ENCODE measurements around the gene SP3. TPM values are rescaled to one million over a fixed set of nuclear protein-coding genes. Genes with fewer than 3 reads are reported as not detected.

Gene SP3
- total RNA-seq, 1 donor from 2014 or later: 73.6 TPM

GRCh38 chr2:173968551-173968950 lies 3.4 kb upstream of the SP3 start:
- DNase-seq (ENCODE audit: low read depth): no peak

GRCh38 chr2:173966274-173967098 lies 1.3 kb upstream of the SP3 start:
- no peak for DNase-seq (ENCODE audit: low read depth)

DNA sequence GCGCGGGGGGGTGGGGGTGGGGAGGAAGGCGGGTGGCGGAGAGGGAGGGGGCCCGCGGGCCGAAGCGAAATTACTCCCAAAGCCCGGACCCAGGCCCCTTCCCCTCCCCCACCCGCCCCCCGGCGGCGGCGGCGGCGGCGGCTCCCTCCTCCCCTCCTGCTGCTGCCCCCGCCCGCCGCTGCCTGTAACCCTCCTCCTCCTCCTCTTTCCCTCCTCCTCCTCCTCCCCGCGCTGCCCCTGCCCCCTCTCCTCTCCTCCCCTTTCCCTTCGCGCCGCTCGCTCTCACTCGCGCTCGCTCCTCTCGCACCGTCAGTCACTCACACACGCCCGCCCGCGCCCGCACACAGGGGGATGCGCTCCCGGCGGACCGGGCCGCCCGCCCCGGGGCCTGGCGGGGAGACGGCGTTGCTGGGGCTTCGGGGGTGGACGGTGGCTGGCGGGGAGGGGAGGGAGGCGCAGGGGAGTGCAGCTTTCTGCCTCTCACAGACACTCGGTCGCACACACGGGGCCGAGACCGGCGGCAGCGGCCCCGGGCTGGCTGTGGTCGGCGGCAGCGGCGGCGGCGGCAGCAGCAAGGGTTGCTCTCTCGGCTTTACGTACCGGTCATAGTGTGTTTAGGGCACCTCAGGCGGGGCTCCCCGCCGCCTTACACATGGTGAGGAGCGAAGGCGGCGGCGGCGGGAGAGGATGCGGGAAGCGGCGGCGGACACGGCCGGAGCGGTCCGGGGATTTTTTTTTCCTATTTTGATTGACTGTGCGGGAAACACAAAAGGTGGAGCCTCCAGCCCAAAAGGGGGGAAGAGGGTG lies 405 bp downstream of the SP3 start:
- DNase-seq (ENCODE audit: low read depth): peak; percentile 84

- DNase-seq (ENCODE audit: low read depth): peak; percentile 86
Observed at GRCh38 chr2:173963817-173964564, 1.2 kb downstream of the SP3 start.

GRCh38 chr2:173963323-173963816 lies 1.8 kb downstream of the SP3 start:
- DNase-seq (ENCODE audit: low read depth): peak; percentile 76

GRCh38 chr2:173962583-173963110 lies 2.5 kb downstream of the SP3 start:
- DNase-seq (ENCODE audit: low read depth): no peak

- no peak for DNase-seq (ENCODE audit: low read depth)
Observed at GRCh38 chr2:173962031-173962430, 3.1 kb downstream of the SP3 start.

- DNase-seq (ENCODE audit: low read depth): no peak
Observed at GRCh38 chr2:173961346-173961705, 3.8 kb downstream of the SP3 start.

- DNase-seq (ENCODE audit: low read depth): no peak
Observed at GRCh38 chr2:173959909-173960308, 5.3 kb downstream of the SP3 start.

DNA sequence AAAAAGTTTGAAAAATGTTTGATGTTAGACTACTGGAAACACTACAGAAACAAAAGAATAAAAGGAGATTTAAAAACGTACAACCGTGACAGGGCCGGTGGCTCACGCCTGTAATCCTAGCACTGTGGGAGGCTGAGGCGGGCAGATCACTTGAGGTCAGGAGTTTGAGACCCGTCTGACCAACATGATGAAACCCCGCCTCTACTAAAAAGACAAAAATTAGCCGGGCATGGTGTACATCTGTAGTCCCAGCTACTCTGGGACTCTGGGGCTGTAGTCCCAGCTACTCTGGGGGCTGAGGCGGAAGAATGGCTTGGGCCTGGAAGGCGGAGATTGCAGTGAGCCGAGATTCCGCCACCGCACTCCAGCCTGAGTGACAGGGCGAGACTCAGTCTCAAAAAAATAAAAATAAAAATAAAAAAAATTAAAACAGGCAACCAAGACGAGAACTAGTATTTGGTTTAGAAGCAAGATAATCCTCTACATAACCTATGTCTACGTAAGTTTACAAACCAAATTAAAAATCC lies 5.8 kb downstream of the SP3 start:
- DNase-seq (ENCODE audit: low read depth): no peak

DNA sequence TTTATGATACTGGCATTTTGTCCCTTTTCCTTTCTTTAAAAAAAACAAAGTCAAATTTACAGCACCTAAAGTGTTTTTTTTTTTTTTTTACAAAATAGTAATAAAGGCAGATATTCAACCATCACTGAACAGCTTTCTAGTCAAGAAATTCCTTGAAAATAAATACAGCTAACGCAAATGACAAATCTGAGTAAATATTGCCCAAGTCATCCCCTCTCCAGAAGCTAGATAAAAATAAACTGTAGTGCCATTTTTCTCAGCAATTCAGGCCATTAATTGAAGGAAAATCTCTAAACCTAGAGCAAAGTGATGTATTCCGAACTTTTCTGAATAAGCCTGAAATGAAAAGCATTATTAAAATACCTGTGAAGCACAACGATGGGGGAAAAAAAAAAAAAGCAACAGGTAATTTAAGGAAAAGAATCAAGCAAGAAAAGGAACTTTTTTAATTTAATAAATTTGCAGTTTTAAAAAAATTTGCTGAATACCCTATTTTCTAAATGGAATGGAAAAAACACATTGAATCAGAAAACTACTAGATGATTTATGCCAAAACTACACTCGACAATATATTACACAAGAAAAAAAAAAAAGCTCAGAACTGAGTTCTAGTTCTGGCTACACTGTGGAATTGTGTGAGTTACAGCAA lies 6.9 kb downstream of the SP3 start:
- DNase-seq (ENCODE audit: low read depth): no peak

DNA sequence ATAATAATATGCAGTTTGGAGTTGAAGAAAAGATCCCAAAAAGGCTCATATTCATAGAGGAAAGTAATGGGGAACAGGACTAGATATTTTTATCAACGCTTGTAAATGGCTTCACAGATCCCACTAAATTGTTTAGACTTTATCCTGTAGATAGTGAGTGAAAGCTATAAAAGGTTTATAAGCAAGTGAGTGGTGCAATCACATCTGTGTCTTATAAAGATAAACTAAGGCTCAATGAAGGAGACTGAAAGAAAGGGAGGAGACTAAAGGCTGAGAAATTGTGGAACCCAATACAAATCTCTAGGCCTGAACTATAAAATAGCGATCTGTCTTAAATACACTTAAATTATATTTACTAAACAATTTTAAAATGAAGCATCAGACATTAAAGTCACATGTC lies 7.7 kb downstream of the SP3 start:
- DNase-seq (ENCODE audit: low read depth): no peak

- DNase-seq (ENCODE audit: low read depth): no peak
Observed at GRCh38 chr2:173956454-173956853, 8.7 kb downstream of the SP3 start.

- no peak for DNase-seq (ENCODE audit: low read depth)
Observed at GRCh38 chr2:173955867-173956266, 9.3 kb downstream of the SP3 start.

DNA sequence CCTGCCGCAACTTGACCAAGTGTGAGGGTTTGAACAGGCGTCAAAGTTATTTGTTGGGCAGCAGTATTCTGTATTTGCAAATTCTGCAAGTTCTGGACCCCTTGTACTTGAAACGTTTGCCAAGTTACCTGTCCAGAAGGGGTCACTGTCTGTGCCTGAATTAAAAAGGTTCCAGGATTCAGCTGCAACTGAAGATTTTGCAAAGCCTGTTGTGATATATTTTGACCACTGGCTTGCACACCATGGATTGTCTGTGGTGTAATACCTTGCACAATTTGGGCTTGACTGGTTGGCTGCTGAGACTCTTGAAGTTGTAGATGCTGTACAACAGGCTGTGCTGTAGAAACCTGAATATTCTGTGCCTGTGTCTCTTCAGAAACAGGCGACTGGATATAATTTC lies 10.2 kb downstream of the SP3 start:
- no peak for DNase-seq (ENCODE audit: low read depth)

DNA sequence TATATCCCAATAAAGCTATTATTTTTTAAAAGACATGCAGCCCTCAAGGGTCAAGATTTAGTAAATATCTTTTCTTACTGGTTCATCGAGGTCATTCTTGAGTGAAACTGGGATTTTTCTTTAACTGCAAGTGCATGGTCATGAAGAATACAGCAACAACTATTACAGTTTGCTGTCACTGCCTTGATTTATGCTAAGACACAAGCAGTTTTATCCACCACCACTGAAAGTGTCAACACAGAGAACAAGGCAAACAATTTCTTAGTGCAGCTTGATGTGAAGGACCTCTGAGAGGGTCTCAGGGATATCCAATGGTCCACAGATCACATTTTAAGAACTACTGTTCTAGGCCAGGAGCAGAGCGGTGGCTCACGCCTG lies 12.1 kb downstream of the SP3 start:
- no peak for DNase-seq (ENCODE audit: low read depth)

DNA sequence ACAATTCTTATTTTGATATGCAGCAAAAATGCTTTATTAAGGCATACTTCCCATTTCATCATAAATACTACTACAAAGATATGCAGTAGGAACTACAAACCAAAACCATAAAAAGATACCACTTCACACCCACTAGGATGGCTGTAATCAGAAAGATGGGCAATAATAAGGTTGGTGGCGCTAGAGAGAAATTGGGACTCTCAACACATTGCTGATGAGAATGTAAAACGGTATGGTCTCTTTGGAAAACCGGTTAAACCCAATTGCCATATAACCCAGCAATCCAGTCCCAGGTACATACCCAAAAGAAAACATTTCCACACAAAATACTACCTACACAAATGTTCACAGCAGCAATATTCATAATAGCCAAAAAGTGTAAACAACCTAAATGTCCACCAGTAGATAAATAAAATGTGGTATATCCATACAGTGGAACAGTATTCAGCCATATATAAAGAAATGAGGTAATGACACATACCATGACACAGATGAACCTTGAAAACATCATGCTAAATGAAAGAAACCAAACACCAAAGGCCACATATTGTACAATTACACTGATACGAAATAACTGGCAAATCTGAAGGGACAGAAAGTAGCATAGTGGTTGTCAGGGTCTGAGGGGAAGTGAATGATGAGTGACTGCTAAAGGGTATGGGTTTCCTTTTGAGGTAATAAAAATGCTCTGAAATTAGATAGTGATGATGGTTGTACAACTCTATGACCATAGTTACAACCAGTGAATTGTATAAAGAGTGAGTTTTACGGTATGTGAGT lies 12.7 kb downstream of the SP3 start:
- DNase-seq (ENCODE audit: low read depth): no peak

GRCh38 chr2:173948842-173949241 lies 16.3 kb downstream of the SP3 start:
- DNase-seq (ENCODE audit: low read depth): no peak

DNA sequence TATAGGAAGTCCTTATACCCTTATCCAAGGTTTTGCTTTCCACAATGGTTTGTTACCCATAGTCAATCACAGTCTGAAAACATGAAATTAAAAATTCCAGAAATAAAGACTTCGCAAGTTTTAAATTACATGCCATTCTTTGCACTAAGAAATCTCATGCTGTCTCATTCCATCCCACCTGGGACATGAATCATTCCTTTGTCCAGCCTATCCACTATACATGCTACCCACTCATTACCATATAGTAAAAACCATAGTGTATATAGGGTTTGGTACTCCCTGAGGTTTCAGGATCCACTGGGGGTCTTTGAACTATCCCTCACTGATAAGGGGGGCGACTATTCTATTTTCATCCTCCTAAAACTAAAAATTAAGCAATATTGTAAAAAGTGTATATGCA lies 17.0 kb downstream of the SP3 start:
- DNase-seq (ENCODE audit: low read depth): no peak

GRCh38 chr2:173947131-173947530 lies 18.0 kb downstream of the SP3 start:
- DNase-seq (ENCODE audit: low read depth): no peak

Measured in myocyte (in vitro differentiated cells).